ENCODE results near the gene VRK3.
A peak's percentile ranks its signal among the peaks of the same experiment; 100 is the strongest.
"Not testable (repeated sequence)": the region's sequence is repeated elsewhere in the genome, so short reads cannot be mapped to it uniquely, and the experiment has no call there.

The VRK3 gene

GRCh38 chr19:50025022-50025793, at the start of gene VRK3:
Gene VRK3, minus strand, starts transcription at chr19:50025372. Its CDS starts 9,210 bp downstream, at chr19:50016162.
- DNase-seq: peak; percentile 100

DNA sequence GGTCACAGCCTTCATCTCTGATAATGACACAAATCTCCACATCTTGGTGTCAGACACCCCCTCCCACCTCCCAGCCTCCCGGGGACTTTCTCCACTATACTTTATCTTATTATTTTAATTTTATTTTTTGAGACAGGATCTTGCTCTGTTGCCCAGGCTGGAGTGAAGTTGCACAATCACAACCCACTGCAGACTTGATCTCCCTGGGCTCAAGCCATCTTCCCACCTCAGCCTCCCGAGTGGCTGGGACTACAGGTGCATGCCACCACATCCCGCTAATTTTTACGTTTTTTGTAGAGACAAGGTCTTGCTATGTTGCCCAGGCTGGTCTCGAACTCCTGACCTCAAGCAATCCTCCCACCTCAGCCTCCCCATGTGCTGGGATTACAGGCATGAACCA, 43.2 kb upstream of the VRK3 start:
- not testable (repeated sequence) for DNase-seq

- DNase-seq: no peak
These were observed 42.4 kb upstream of the VRK3 start for GRCh38 chr19:50067575-50067974.

GRCh38 chr19:50065938-50066337, 40.8 kb upstream of the VRK3 start:
- no peak for DNase-seq

GRCh38 chr19:50061650-50062049, 36.5 kb upstream of the VRK3 start:
- no peak for DNase-seq

GRCh38 chr19:50060107-50060506, 34.9 kb upstream of the VRK3 start:
- no peak for DNase-seq

GRCh38 chr19:50059045-50059444, 33.9 kb upstream of the VRK3 start:
- DNase-seq: no peak

DNA sequence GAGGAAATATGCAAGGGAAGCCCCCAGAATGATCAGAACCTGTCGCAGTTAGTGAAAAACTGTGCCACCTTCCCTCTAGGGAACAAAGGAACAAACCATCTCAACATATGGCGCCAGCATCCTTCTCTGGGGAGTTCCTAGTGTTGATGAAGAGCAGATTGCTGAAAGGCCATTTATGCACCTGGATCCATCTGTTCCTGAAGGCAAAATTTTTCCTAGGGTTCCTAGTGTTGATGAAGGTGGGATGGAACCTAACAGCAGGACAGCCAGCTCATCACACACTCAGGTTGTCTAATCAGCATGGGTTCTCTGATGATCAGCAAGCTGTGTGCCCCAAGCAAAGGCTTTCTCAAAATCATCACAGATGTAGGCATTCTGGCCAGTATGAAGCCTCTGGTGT, 33.3 kb upstream of the VRK3 start:
- DNase-seq: no peak

DNA sequence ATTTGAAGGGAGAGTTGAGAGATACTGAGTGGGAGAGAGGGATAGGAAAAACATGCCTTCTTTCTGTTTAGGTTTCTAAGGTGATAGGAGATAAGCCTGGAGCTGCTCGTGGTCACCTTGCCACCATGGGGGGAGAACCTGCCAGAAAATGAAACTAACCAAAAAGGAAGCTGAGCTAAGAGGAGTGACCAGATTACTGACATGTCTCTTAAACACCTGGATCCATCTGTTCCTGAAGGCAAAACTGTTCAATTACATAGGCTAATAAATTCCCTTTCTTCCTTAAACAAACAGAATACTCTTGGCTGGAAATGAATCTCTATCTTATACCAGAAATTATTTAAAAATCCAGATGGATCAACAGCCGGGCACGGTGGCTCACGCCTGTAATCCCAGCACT, 27.9 kb upstream of the VRK3 start:
- DNase-seq: no peak

DNA sequence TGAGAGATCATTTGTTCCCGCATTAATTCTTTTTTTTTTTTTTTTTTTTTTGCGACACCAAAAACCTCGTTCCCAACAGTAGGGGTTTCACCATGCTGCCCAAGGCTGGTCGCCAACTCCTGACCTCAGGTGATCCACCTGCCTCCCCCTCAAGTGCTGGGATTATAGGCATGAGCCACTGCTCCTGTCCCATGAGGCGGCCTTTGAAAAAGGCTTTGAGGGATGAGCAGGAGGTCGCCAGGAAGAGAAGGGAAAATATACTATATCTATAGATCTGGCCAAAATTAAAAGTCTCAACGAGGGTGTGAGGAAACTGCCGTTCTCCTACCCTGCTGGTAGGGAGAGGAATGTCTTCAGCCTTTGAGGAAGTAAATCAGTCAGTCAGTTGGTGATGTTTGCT, 26.8 kb upstream of the VRK3 start:
- DNase-seq: no peak

- not testable (repeated sequence) for DNase-seq
These were observed 26.2 kb upstream of the VRK3 start for GRCh38 chr19:50051228-50051895.

DNA sequence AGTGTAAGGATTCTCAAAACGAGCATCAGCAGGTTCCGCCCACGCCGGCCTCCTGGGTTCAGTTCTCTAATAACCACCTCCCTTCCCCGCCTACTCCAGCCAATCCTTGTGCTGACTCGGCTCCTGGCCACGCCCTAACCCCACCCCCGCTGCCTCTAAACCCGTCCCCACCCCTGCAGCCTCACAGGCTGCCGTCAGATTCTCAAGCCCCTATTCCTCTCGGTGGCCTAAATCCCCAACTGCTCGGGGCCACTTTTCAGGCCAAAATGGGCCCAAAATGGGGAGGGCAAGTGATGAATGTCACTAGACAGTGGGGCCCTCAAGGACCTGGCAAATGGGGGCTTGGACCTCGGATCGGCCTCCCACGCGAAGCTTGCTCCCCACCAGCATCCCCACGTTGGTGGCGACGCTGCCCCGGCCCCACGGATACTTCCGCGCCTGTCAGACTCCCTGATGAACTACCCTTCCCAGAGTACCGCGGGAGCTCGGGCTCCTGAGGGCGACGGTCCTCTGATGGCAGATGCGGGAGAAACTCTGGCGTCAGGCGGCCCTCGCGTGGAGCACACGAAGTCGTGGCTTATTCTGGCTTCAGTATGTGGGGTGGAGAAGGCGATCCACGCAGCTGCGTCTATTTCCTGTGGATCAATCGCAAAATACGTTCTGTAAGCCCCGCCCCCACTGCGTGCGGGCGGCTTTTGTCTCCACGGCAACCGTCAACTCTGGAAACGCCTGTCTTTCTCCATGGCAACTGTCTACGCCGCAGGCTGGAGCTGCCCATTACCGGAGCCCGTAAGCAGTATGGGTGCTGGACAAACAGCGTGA, 25.4 kb upstream of the VRK3 start:
- peak; percentile 69 to 80 for DNase-seq

DNA sequence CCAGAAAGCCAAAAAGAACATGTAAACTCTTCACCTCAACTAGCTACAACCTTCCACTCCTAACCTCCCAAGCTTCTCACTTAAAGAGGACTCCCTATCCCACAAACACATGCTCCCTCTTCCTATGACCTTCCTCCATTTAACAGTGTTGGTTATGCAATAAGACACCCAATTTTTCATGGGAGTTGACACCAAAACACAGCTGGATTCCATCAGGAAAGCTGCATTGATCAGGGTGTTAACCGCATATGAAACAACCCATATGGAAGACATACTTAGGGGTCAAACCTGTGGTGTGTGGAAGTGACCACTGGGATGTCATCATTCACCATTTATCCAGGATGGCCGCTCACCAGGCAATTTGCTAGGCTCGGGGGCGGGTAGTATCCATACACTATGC, 22.5 kb upstream of the VRK3 start:
- no peak for DNase-seq

DNA sequence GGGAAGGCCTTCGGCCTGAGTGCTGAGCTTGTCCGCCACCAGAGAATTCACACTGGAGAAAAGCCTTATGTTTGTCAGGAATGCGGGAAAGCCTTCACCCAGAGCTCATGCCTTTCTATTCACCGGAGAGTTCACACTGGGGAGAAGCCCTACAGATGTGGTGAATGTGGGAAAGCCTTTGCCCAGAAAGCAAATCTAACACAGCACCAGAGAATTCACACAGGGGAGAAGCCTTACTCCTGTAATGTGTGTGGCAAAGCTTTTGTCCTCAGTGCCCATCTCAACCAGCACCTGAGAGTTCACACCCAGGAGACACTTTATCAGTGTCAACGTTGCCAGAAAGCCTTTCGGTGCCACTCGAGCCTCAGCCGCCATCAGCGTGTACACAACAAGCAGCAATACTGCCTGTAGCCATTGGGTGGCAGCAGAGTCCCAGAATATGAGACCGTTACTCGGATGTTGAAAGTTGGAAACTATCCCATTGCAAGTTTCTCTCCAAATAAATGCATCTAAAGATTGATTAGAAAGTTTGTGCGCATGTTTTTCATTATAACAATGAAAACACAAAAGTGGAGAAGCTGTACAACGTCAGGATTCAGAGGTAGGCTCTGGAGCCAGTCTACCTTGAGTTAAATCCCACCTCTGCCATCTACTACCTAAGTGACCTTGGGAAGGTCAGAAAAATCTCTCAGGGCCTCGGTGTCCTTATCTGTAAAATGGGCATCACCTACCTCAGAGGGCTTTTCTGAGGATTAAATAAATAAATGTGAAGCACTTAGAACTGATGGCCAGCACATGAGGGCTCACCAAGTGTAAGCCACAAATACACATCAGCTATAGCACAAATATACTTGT, 21.7 kb upstream of the VRK3 start:
- peak; percentile 8 to 40 for DNase-seq

GRCh38 chr19:50044922-50045321, 19.8 kb upstream of the VRK3 start:
- no peak for DNase-seq

GRCh38 chr19:50043967-50044366, 18.8 kb upstream of the VRK3 start:
- DNase-seq: no peak

GRCh38 chr19:50042363-50043024, 17.3 kb upstream of the VRK3 start:
- DNase-seq: no peak

DNA sequence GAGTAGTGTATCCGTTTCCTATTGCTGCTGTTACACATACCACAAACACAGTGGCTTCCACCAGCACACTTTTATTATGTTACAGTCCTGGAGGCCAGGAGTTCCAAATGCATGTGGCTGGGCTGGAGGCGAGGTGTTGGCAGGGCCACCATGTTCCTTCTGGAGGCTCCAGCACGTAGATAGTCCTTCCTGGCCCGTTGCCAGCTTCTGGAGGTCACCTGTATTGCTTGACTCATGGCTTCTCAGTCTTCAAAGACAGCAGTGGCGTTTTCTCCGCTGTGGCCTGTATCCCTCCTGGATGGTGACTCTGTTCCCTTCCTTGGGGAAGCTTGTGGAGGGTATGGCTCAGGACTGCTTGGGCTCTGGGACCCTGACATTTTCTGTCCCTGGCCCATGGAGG, 15.8 kb upstream of the VRK3 start:
- DNase-seq: no peak

DNA sequence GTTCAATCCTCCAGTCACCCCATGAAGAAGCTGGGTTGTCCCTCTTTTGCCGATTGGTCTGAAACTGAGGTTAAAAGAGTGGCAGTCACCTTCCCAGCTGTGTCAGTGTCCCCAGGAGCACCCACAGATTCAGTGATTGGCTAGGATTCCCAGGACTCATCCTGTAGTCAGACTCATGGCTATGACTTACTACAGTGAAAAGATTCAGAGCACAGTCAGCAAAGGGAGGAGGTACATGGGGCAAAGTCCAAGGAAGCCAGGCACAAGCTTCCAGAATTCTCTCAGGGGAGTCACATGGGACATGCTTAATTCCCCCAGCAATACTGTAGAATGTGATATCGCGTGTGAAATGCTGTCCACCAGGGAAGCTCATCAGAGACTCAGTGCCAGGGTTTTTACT, 14.8 kb upstream of the VRK3 start:
- DNase-seq: no peak

GRCh38 chr19:50036908-50037307, 11.7 kb upstream of the VRK3 start:
- no peak for DNase-seq

DNA sequence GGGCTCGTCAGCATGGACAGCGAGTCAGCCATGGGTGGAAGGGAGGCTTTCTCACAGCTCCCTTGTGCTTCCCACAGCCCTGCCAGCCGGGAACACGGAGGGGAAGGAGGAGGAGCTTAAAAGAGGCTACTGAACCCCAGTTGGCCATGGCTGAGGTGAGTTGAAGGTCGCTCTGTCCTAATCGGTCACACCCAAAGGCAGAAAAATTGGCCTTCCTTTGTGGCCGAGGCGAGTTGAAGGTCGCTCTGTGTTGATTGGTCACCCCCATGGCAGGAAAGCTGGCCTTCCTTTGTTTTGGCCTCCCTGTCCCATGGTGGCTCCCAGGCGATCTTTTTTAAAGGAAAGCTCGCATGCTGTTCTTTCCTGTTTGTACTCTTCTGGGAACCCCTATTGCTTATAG, 5.8 kb upstream of the VRK3 start:
- no peak for DNase-seq

DNA sequence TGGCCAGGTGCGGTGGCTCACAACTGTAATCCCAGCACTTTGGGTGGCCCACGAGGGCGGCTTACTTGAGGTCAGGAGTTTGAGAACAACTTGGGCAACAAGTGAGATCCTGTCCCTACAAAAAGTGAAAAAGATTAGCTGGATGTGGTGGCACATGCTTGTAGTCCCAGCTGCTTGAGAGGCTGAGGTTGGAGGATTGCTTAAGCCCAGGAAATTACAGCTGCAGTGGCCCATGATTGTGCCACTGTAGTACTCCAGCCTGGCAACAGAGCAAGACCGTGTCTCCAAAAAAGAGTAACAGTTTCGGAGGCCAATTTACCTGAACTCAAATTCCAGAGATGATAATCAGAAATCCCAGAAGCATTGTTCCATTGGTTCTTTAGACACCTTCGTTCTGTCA, 5.1 kb upstream of the VRK3 start:
- no peak for DNase-seq

Data from NCI-H524 (cell line).